Islet precursor cell (in vitro differentiated cells): ENCODE results near the gene ALPI.

ENCODE experiments used
- DNase-seq: peaks from one replicate; pipeline ENCODE4 v3.0.0-alpha.2; 2018

Gene ALPI

GRCh38 chr2:232455426-232456255 is at the start of gene ALPI:
Gene ALPI (plus strand): TSS chr2:232456153. CDS start chr2:232456200, 47 bp downstream.
- DNase-seq: no peak

GRCh38 chr2:232406556-232407310 is 49.2 kb upstream of the ALPI start, which contains the start of gene ALPG:
Gene ALPG (plus strand): TSS chr2:232406844. CDS start chr2:232406895, 51 bp downstream.
- DNase-seq: peak; percentile 47

- DNase-seq: peak; percentile 46
Observed at GRCh38 chr2:232407428-232408150, 48.4 kb upstream of the ALPI start.

GRCh38 chr2:232408269-232408668 is 47.7 kb upstream of the ALPI start:
- DNase-seq: peak; percentile 22

GRCh38 chr2:232409617-232410016 is 46.3 kb upstream of the ALPI start:
- peak; percentile 31 for DNase-seq

- DNase-seq: peak; percentile 42
Observed at GRCh38 chr2:232410238-232410900, 45.6 kb upstream of the ALPI start.

- DNase-seq: peak; percentile 38
Observed at GRCh38 chr2:232411901-232412629, 43.9 kb upstream of the ALPI start.

GRCh38 chr2:232412986-232413385 is 43.0 kb upstream of the ALPI start:
- DNase-seq: peak; percentile 17

GRCh38 chr2:232415138-232415690 is 40.7 kb upstream of the ALPI start:
- DNase-seq: peak; percentile 40

GRCh38 chr2:232415736-232416520 is 40.0 kb upstream of the ALPI start:
- peak; percentile 43 for DNase-seq

GRCh38 chr2:232416521-232417470 is 39.2 kb upstream of the ALPI start:
- peak; percentile 42 for DNase-seq

- DNase-seq: peak; percentile 42
Observed at GRCh38 chr2:232417489-232417888, 38.5 kb upstream of the ALPI start.

GRCh38 chr2:232418056-232418455 is 37.9 kb upstream of the ALPI start:
- peak; percentile 36 for DNase-seq

GRCh38 chr2:232418466-232419244 is 37.3 kb upstream of the ALPI start:
- peak; percentile 87 for DNase-seq

GRCh38 chr2:232419245-232420072 is 36.5 kb upstream of the ALPI start:
- DNase-seq: peak; percentile 71

GRCh38 chr2:232420073-232420454 is 35.9 kb upstream of the ALPI start:
- DNase-seq: peak; percentile 51

- DNase-seq: peak; percentile 74
Observed at GRCh38 chr2:232420463-232421188, 35.3 kb upstream of the ALPI start.
